Left hindlimb (tissue), 1 donor: ENCODE data around the gene MPG.
A peak's percentile ranks its signal among the peaks of the same experiment; 100 is the strongest.

Experiments
- DNase-seq: peaks from one replicate; pipeline ENCODE4 v3.0.0-alpha.2; 2018

The MPG gene

DNA sequence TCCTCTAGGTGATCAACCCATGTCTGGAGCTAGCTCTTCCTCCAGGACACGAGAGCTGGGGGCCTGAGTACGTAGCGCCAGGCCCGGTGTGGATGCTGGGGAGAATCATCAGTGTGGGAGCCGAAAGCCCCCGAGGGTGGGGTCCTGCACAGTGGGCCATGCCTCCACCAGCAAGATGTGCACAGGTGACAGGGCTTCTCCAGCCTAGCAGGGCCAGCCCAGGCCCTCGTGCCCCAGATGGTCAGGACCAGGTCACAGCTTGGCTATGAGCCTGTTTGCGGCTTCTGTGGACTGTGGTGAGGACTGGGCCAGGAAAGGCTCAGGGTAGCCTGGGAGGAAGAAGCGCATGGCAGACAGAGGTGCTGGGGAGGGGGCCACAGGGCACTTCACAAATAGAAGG, 7.8 kb downstream of the MPG start:
- DNase-seq, result no peak

DNA sequence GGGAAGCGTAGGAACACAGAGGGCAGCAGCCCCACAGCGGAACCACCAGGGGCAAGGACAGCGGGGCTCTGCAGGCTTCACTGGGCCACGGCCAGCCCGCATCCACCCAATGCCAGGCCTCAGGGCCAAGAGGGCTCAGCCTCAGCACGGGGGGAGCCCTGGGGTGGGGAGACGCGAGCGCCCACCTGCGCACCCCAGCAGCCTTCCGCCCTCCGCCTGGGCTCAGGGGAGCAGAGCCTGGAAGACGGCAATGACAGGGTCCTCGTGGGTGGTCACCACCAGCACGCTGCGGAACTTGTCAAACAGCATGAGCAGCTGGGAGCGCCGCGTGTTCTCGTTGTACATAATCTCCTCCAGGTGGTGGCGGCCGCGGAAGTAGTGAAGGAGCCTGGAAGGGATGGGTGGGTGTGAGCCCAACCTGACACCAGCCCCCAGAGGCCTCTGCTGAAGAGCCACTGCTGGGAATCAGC, 8.5 kb downstream of the MPG start:
- DNase-seq, result no peak

DNA sequence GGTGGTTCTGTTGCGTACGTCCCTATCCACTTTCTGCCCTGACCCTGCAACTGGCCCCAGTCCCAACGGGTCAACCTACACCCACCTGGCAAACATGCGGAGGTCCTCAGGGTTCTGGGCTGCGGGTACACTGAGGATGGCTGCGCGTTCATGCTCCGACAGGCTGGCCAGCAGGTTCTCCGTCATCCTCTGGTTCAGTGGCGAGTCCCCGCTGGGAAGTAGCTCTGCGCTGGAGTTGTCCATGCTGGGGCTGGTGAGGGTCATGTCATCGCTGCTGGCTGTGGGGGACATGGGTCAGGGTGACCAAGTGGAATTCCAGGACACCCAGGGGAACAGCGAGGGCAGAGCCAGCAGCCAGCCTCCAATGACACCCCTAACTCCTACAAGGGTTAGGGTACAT, 10.6 kb downstream of the MPG start:
- DNase-seq, result no peak

DNA sequence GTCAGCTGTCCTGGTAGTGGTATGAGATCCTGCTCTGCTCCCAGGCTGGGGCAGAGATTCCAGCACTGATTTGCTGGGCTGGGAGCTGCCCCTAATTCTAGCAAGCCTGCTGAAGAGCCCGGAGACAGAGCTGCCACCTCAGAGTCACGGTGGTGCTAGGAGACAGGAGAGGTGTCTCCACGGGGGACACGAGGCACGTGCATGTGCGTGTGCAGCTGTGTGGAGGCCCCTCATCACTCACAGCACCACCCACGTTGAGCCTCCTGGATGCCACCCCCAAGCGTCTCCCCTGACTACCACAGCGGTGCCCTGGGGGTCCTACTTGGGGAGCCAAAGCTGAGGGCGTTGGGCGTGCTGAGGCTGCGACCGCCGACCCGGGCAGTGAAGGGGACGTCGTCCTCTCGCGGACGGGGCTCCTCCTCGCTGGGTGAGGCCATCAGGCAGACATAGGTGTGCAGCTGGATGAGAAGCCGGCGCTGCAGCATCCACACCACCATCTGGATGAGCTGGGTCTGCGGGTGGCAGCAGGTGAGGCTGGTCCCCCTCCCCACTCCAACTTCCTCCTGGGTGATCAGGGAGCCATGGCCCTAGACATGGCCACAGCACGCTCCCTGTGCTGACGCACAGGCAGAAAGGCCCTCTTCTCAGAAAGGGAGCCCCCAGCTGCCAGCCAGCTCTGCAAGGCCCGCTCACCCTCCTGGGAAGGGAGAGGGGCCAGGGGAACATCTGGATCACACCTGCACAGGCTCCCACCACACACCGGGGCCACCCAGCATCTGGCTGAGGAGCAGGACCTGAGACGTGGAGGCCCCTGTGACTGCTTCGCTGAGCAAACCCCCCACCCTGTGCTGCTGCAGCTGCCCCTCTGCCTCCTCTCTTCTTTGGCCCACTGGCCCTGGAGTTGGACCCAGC, 11.6 kb downstream of the MPG start:
- no peak for DNase-seq

DNA sequence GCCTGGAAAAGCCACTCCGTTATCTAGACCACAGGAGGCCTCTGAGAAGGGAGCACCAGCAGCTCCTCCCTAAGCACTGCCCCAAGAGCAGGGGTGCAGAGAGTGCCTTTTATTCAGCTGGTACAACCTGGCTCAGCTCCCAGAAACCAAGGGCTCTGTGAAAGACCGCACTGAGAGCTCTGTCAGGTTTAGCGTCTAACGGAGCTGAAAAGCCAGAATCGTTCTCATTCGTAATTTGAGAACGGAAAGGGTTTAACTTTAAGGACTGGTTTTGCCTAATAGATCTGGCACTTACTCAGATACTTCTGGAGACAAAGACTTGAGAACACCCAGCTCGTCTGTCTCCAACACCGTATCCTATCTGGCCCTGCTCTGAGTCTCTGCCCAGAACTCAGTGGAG, 13.5 kb downstream of the MPG start:
- peak; percentile 65 for DNase-seq

DNA sequence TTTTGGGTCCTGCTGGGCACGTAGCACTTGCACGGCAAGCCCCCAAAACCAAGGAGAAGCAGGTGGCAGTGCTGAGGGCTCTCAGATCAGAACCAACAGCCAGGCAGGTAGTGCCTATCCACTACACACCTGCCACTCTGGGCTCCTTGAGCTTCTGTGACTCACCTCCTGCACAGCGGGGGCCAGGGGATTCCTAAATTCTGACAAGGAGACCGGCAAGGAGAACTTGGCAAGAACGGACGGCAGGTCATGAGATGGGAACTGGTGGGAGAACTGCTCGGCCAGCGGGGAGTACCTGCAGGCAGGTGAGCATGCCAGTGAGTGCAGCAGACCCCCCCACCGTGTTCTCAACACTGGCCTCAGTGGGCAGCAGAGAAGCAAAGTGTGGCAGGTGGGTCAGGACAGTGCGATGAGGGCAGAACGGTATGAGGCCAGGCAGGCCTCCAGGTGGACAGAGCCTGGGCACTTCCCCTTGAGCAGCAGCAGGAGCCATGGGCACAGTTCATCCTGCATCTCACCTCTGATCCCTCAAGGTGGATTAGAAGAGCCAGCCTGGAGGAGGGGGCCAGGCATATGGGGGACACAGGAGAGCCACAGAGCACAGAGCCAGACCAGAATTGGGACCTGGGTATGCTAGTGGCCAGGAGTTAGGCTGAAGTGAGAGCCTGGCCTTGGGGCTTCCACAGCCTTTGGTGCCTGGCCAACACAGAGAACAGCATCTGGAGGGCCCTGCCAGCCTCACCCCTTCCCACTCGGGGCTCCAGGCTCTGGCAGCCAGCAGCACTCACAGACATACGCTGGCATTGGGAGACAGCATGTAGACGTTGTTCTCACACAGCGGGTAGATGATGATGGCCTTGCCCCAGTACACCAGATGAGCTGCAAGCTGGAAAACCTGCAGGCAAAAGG, 14.7 kb downstream of the MPG start:
- peak; percentile 34 for DNase-seq

DNA sequence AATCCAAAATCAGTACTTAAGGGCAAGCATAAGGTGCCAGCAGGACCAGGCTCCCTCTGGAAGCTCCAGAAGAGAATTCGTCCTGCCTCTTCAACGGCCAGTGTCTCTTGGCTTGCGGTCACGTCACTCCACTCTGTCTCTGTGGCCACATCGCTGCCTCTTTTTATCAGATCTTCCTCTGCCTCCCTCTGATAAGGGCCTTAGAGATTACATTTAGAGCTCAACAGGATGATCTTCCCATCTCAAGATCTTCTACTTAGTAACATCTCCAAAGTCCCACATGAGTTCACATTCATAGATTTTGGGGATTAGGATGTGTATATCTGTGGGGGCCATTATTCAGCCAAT, 16.9 kb downstream of the MPG start:
- DNase-seq, result no peak

DNA sequence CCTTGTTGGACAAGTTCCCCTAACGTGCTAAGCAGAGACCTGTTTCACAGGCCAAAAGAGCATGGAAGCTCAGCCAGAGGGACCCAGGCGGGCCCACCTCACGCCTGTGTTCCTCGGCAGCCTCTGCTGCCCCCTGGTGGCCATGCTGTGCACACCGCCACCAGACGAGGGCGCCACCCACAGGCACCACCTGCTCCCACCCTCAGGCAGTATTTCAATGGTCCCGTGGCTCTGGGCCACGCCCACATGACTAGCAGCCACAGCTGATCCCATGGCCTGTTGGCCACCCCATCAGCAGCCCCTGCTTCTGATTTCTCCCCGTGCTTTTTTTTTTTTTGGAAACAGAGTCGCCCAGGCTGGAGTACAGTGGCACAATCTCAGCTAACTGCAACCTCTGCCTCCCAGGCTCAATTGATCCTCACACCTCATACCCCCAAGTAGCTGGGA, 18.9 kb downstream of the MPG start:
- DNase-seq, result peak; percentile 86

DNA sequence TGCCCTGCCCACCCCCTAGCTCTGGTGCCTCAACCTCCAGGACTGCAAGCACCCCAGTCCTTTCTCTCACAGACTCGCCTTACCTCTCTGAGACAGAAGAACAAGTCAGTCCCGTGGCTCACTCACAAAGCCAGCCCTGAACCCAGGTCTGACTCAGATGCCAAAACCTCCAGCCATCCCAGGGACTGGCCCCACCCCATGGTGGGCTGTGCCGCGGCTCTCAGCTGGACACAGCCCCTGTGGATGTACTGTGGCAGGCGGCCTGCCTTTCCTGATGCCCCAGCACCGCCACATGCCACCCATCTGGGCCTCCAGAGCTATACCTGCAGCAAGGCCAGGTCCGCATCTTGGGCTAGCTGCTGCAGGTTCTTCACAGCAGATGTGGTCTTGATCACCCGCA, 19.8 kb downstream of the MPG start:
- no peak for DNase-seq

DNA sequence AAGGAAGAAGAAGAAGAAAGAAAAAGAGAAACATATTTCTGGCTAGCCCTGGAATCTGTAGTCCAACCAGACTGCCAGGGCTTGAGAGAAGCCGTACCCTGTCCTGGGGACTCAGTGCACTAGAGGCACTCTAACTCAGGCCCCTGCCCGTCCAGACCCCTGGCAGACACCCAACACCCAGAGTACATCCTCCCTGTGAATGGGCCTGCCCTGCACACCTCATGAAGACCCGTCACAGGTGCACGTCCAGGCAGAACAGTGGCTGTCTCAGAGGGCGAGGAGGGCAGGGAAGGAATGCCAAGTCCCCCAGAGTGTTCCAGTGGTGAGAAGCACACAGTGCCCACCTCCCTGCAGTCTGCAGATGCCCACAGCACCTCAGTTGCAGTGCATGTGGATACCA, 23.0 kb downstream of the MPG start:
- DNase-seq, result no peak

DNA sequence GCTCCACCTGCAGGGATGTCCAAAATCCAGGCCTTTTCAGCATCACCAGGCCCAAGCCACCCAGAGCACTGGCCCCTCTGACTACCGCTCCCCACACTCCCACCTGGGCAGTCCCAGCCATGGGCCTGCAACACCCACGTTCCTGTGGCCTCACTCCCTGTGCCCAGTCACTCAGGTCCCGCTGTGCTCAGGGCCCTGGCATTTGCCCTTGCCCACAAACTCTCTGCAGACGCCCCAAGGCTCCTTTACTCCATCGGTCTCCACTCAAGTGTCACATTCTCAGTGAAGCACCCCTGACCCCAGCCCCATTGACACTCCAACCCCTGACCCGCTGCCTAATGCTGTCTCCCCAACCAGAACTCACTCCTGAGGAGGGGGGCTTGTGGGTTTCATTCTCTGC, 23.6 kb downstream of the MPG start:
- DNase-seq, result no peak

DNA sequence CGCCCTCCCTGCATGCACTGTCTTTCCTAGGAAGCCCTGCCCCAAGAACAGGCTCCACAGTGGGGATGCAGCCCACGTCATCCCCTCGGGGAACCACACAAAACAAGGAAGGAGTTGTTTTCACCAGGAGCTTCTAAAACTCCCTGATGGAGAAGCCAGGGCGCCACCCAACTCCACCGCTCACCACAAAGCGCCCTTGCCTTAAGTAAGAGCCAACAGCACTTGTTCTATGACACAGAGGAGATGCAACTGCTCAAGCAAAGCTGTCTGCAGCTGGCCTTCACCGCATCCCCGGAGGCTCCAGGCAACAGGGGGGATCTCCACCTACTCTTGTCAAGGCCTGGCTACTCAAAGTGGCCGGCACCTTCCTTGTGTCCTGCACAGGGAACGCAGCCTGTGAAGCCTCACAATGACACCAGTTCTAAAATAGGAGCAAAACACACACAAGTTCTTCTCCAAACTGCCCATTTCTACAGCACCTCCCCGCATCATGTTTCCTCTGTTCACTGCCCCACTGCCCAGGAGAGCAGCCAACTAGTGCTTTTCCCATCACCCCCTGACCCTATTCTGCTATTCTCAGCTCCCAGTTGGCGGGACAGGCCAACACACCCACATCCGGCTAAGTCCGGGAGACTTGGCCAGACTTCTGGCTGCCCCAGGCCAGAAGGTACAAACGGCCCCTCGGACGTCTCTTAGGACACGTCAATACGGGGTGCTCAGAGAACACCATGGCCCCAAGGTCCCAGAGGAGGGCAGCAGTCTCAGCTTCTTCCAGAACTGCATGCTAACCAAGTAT, 24.2 kb downstream of the MPG start:
- peak; percentile 42 for DNase-seq

DNA sequence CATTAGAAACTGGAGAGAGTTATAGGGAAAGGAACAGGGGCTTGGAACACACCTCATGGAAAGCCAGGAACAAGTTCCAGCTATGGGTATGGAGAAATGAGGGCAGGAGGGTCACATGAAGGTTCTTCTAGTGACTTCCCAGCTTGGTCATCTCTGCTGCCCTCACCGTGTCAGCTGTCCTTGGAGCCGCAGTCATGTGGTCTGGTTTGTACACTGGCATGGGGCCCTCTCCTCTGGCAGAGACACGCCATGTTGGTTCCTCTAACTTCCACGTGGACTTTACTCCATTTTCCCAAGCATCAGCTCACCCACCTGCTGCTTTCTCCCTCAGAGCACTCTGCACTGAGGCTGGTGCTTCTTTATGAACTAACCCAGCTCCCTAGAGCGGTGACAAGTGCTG, 26.3 kb downstream of the MPG start:
- no peak for DNase-seq

DNA sequence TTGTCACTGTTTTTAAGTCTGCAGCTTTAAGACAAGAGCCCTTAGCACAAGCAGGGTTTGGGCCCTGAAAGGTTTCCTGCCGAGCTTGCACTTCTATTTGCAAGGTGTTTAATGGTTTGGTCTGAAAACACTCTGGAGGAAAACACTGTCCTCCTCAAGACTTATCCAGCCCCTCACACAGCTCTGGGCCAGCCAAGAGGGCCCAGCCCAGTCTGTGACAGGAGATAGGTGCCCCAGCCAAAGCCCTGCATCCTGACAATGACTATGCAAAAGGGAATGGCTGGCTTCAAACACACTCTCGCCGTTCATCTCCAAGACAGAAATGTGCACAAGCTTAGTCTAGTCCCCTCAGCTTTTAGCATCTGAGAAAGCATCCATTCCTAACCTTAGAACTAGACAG, 26.9 kb downstream of the MPG start:
- DNase-seq, result no peak

DNA sequence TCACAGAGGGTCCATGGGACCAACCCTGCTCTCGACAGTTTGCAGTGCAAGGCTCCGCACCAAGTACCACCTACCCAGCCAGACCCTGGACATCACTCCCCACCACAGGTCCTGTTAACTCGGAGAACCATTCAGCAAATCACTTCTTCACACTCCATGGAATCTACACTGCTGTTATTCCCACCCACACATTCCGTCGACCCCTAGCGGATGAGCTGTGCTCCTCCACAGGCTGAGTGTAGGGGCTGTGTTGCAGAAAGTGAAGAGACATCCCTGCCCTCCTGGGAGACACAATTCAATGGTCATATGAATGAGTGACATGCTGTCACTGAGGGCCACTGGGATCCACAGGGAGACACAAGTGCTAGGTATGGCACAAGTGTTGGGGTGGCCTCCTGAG, 27.5 kb downstream of the MPG start:
- no peak for DNase-seq

DNA sequence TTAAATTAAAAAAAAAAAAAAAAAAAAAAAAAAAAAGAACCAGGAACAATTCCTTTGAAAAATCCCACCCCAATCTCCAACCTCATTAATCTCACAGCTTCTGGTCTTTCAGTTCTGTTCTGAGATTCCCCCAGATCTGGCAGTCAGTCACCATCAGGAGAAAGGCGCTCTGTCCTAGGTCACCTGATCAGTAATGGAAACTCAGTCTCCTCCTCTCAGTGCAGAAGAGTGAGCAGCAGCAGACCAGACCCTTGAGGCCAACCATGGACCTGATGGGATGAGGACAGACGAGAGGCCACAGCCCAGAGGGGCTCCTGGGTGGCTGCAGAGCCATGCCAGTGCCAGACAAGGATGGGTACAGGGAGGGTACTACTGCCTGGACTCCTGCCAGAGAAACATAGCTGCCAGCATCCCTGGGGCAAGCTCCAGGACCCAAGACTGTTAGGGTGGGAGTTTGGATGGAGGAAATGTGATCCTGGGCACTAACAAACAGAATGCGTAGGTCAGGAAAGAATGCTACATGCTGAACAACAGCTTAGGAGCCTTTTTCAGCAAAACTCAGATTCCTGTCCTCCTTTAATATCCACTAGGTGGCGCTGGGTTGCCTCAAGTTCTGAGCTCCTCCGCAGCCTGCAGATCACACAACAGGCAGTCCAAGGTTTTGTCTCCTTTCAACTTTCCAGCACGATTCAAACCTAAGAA, 28.7 kb downstream of the MPG start:
- DNase-seq, result peak; percentile 56

DNA sequence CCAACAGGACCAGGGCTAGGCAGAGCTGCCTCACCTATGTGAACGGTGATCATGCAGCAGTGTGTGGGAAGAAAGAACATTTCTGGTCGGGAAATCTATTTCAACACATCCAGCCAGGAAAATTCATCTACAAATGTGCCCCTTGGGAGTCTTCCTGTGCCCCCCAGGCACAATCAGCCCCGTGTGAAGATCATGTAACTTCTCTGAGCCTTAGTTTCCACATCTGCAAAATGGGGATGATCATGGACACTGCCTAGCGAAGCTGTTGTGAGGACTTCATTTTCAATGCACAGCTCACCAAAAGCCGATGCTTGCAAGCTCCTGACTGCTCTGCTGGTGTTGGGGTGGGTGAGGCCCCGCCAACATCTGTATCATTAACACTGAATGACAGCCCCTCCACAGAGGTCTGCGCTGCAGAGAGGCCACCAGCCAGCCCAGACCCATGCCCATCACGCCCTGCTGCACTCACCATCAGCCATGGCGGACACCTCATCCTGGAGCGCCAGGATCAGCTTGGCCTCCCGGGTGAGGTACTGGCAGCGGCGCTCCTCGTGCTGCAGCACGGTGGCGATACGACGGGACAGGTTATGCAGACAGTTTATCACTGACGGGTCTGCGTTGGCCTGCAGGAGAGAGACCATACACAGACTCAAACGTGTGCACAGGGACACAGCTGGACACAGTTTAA, 34.3 kb downstream of the MPG start:
- DNase-seq, result no peak

DNA sequence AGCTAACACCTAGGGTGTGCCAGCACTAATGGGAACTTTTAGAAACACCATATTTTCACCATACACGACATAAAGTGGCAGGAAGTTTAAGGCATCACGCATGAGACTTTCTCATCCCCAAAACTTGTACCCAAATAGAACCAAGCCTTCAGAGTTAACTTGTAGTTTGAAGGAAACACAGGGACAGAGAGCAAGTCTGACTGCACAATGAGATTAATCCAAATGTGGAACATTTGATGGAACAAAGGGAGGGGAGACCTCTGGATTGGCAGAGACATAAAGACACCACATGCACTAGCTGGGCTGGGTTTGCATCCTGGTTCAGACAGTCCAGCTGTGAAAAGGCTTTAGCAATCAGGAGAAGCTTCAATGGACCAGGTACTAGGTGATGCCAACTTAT, 36.3 kb downstream of the MPG start:
- DNase-seq, result no peak

DNA sequence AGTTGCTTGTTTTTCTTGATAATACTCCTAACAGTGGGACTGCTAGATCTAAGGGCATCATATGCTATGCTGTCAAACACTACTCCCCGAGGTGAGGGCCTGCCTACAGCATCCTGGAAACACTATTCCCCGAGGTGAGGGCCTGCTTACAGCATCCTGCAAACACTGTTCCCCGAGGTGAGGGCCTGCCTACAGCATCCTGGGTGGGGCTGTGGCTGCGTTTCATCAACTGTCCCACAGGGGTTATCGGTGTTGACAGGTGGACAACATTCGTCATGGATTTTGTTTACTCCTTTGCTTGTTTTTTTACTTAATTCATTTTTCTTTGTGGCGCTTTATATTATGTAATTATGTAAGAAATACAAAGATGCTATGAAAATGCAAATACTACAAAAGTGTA, 38.0 kb downstream of the MPG start:
- no peak for DNase-seq

DNA sequence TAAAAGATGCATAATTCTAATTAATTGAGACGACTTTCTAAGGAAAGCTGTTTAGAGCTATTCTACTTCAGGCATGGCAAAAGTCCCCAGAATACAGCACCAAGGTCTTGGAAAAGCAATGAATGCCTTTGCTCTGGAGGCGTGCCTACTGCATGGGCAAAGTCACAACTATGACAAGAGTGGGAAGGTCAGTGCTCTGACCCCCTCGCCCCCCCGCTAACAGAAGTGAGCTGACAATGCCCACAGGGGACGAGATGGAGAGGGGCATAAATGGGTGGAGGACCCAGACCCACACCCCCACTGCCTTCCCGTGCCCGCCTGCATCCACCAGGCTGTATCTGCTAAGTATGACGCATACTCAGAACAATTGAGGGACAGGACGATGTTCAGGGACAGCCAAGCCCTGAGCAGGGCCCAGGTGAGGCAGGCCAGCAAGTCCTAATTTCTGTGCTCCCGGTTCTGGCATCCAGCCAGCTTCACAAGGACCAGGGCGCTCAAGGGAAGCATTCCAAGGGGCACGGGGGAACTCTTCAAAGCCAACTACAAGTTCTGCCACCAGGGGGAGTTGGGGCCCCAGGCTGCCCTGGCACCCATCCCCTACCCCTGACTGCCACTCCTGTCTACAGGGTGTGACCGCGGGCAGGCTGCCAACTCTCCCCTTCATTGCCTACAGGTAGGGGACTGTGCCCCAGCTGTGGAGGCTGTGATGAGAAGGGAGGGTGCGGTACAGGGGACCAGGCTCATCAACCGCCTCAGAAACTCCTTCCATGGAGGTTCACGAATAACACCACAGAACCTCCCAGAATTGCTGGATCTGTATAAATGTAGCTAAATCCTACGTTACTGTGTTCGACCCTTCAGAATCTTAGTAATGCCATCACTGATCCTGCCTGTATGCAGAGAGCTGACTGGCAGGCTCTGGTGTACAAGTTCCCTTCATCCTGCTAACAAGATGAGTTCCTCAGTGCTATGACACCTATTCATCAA, 39.6 kb downstream of the MPG start:
- no peak for DNase-seq

DNA sequence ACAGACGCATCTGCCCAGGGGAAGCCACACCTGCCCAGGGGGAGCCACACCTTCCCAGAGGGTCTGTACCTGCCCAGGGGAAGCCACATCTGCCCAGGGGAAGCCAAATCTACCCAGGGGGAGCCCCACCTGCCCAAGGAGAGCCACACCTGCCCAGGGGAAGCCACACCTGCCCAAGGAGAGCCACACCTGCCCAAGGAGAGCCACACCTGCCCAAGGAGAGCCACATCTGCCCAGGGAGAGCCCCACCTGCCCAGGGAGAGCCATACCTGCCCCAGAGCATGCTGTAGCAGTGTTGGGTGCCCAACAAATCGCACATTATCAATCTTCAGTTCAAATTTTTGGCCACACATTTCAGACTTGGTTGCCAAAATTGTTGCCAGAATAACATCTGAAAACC, 40.8 kb downstream of the MPG start:
- no peak for DNase-seq
